ENCODE results near the gene UBE2E2. TPM values are rescaled to one million over a fixed set of nuclear protein-coding genes. Genes with fewer than 3 reads are reported as not detected.

Gene UBE2E2
- polyA plus RNA-seq, 1 donor from 2014 or later, result 19.8 TPM

GRCh38 chr3:23450051-23450450, 246.9 kb downstream of the UBE2E2 start:
- Histone ChIP-seq H3K79me2 (replicated peaks; ENCODE audit: insufficient read depth, low read length) (no peaks in the 10 kb centered on the region), H3K9me2 (ENCODE audit: insufficient read depth, low read length) (no peaks in the 10 kb centered on the region), H4K20me1 (ENCODE audit: insufficient read depth) (no peaks in the 10 kb centered on the region), H3K27me3 (ENCODE audit: insufficient read depth, low read depth, low read length) (no peaks in the 10 kb centered on the region), H2AFZ (ENCODE audit: low read depth, low read length) (no peak overlapping the region), H3K27ac (ENCODE audit: low read length) (no peak overlapping the region), H3K4me2 (ENCODE audit: low read length) (no peak overlapping the region), H3K36me3 (ENCODE audit: insufficient read depth, low read length) (no peaks in the 10 kb centered on the region), H3K9ac (ENCODE audit: low read length) (no peak overlapping the region), H3K9me3 (ENCODE audit: low read length) (no peaks in the 10 kb centered on the region), H3F3A (ENCODE audit: insufficient read depth, low read length, poor library complexity, severe bottlenecking) (no peaks in the 10 kb centered on the region), H3K4me3 (ENCODE audit: low read length) (no peak overlapping the region)
- TF ChIP-seq TAF1 (IDR thresholded peaks at IDR 0.05; ENCODE audit: low read depth), result no peak
- no peak for TF ChIP-seq POLR2AphosphoS5 (IDR thresholded peaks at IDR 0.05)
- TF ChIP-seq EP300 (conservative IDR thresholded peaks at IDR 0.05; ENCODE audit: poor library complexity, severe bottlenecking), result no peak
- no peak for TF ChIP-seq EZH2 (IDR thresholded peaks at IDR 0.05; ENCODE audit: borderline replicate concordance, insufficient read depth, low read length, poor library complexity, severe bottlenecking)
- TF ChIP-seq, protein P1, sequence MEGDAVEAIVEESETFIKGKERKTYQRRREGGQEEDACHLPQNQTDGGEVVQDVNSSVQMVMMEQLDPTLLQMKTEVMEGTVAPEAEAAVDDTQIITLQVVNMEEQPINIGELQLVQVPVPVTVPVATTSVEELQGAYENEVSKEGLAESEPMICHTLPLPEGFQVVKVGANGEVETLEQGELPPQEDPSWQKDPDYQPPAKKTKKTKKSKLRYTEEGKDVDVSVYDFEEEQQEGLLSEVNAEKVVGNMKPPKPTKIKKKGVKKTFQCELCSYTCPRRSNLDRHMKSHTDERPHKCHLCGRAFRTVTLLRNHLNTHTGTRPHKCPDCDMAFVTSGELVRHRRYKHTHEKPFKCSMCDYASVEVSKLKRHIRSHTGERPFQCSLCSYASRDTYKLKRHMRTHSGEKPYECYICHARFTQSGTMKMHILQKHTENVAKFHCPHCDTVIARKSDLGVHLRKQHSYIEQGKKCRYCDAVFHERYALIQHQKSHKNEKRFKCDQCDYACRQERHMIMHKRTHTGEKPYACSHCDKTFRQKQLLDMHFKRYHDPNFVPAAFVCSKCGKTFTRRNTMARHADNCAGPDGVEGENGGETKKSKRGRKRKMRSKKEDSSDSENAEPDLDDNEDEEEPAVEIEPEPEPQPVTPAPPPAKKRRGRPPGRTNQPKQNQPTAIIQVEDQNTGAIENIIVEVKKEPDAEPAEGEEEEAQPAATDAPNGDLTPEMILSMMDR (IDR thresholded peaks at IDR 0.05; ENCODE audit: poor library complexity, severe bottlenecking), result no peak
- TF ChIP-seq REST (IDR thresholded peaks at IDR 0.05; ENCODE audit: borderline replicate concordance), result no peak
- no peak for TF ChIP-seq SMC3 (conservative IDR thresholded peaks at IDR 0.05; ENCODE audit: poor library complexity)
- no peak for TF ChIP-seq MXI1 (conservative IDR thresholded peaks at IDR 0.05; ENCODE audit: poor library complexity, severe bottlenecking)
- no peak for TF ChIP-seq RAD21 (conservative IDR thresholded peaks at IDR 0.05)

- TF ChIP-seq MXI1 (conservative IDR thresholded peaks at IDR 0.05; ENCODE audit: poor library complexity, severe bottlenecking), result no peak
- Histone ChIP-seq H3K9me3 (ENCODE audit: low read length) (no peaks in the 10 kb centered on the region), H3K27ac (ENCODE audit: low read length) (no peak overlapping the region), H2AFZ (ENCODE audit: low read depth, low read length) (no peak overlapping the region), H3K9me2 (ENCODE audit: insufficient read depth, low read length) (no peaks in the 10 kb centered on the region), H3K36me3 (ENCODE audit: insufficient read depth, low read length) (no peaks in the 10 kb centered on the region), H3K9ac (ENCODE audit: low read length) (no peak overlapping the region), H3K4me3 (ENCODE audit: low read length) (no peak overlapping the region), H3K79me2 (replicated peaks; ENCODE audit: insufficient read depth, low read length) (no peaks in the 10 kb centered on the region), H4K20me1 (ENCODE audit: insufficient read depth) (no peaks in the 10 kb centered on the region), H3K4me2 (ENCODE audit: low read length) (no peak overlapping the region), H3K27me3 (ENCODE audit: insufficient read depth, low read depth, low read length) (no peaks in the 10 kb centered on the region), H3F3A (ENCODE audit: insufficient read depth, low read length, poor library complexity, severe bottlenecking) (no peaks in the 10 kb centered on the region)
Observed at GRCh38 chr3:23450806-23451205, 247.7 kb downstream of the UBE2E2 start.

GRCh38 chr3:23452408-23452807, 249.3 kb downstream of the UBE2E2 start:
- Histone ChIP-seq H3K9me2 (ENCODE audit: insufficient read depth, low read length) (no peaks in the 10 kb centered on the region), H3K9me3 (ENCODE audit: low read length) (no peaks in the 10 kb centered on the region), H3F3A (ENCODE audit: insufficient read depth, low read length, poor library complexity, severe bottlenecking) (no peaks in the 10 kb centered on the region), H3K4me2 (ENCODE audit: low read length) (no peak overlapping the region), H3K79me2 (replicated peaks; ENCODE audit: insufficient read depth, low read length) (no peaks in the 10 kb centered on the region), H2AFZ (ENCODE audit: low read depth, low read length) (no peak overlapping the region), H4K20me1 (ENCODE audit: insufficient read depth) (no peaks in the 10 kb centered on the region), H3K27ac (ENCODE audit: low read length) (no peak overlapping the region), H3K27me3 (ENCODE audit: insufficient read depth, low read depth, low read length) (no peaks in the 10 kb centered on the region), H3K36me3 (ENCODE audit: insufficient read depth, low read length) (no peaks in the 10 kb centered on the region), H3K9ac (ENCODE audit: low read length) (no peak overlapping the region), H3K4me3 (ENCODE audit: low read length) (no peak overlapping the region)
- TF ChIP-seq, protein P1 (IDR thresholded peaks at IDR 0.05; ENCODE audit: poor library complexity, severe bottlenecking), result no peak
- TF ChIP-seq REST (IDR thresholded peaks at IDR 0.05; ENCODE audit: borderline replicate concordance) (no peak), TAF1 (IDR thresholded peaks at IDR 0.05; ENCODE audit: low read depth) (no peak), EZH2 (IDR thresholded peaks at IDR 0.05; ENCODE audit: borderline replicate concordance, insufficient read depth, low read length, poor library complexity, severe bottlenecking) (no peak), SMC3 (conservative IDR thresholded peaks at IDR 0.05; ENCODE audit: poor library complexity) (no peak), MXI1 (conservative IDR thresholded peaks at IDR 0.05; ENCODE audit: poor library complexity, severe bottlenecking) (no peak), RAD21 (conservative IDR thresholded peaks at IDR 0.05) (no peak), POLR2AphosphoS5 (IDR thresholded peaks at IDR 0.05) (no peak), EP300 (conservative IDR thresholded peaks at IDR 0.05; ENCODE audit: poor library complexity, severe bottlenecking) (no peak)
